ENCODE results near the gene SLC9A9. TPM values are rescaled to one million over a fixed set of nuclear protein-coding genes. Genes with fewer than 3 reads are reported as not detected.

The SLC9A9 gene
- polyA plus RNA-seq, 1 donor from 2014 or later, result 0.54 TPM

DNA sequence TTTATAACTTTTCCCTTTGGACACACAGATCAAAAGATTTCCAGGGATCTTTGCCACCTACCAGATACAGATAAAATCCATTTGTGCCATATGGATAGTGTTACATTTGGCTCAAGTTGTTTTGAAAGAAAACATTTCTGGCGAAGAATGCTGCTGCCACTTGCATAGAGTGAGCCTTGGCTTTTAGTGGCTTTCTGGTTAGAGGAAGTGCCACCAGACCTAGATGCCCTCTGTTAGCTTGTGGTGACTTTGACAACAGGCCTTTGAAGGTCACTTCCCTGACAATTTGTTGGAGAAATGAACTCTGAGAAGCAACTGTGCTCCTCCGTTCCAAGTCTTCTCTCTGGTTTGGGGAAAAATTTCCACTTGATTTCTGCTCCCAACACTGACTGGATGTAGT, 570.7 kb downstream of the SLC9A9 start:
- H3K4me3 ChIP-seq (ENCODE audit: low read length), result no peak overlapping the region
- H3K9me3 ChIP-seq (ENCODE audit: low read length), result no peaks in the 10 kb centered on the region
- no peak overlapping the region for H3K4me2 ChIP-seq (ENCODE audit: low read length)
- H3K27me3 ChIP-seq (ENCODE audit: insufficient read depth, low read depth, low read length), result no peaks in the 10 kb centered on the region
- H3K79me2 ChIP-seq (replicated peaks; ENCODE audit: insufficient read depth, low read length), result no peaks in the 10 kb centered on the region
- H3K9ac ChIP-seq (ENCODE audit: low read length), result no peak overlapping the region
- no peak overlapping the region for H3K27ac ChIP-seq (ENCODE audit: low read length)
- H3F3A ChIP-seq (ENCODE audit: insufficient read depth, low read length, poor library complexity, severe bottlenecking), result no peaks in the 10 kb centered on the region
- no peak overlapping the region for H2AFZ ChIP-seq (ENCODE audit: low read depth, low read length)
- H4K20me1 ChIP-seq (ENCODE audit: insufficient read depth), result no peaks in the 10 kb centered on the region
- H3K9me2 ChIP-seq (ENCODE audit: insufficient read depth, low read length), result no peaks in the 10 kb centered on the region
- TF ChIP-seq EZH2 (IDR thresholded peaks at IDR 0.05; ENCODE audit: borderline replicate concordance, insufficient read depth, low read length, poor library complexity, severe bottlenecking), result no peak
- TF ChIP-seq POLR2AphosphoS5 (IDR thresholded peaks at IDR 0.05), result no peak
- no peak for TF ChIP-seq MXI1 (conservative IDR thresholded peaks at IDR 0.05; ENCODE audit: poor library complexity, severe bottlenecking)
- no peak for TF ChIP-seq TAF1 (IDR thresholded peaks at IDR 0.05; ENCODE audit: low read depth)
- TF ChIP-seq RAD21 (conservative IDR thresholded peaks at IDR 0.05), result no peak
- TF ChIP-seq EP300 (conservative IDR thresholded peaks at IDR 0.05; ENCODE audit: poor library complexity, severe bottlenecking), result no peak
- TF ChIP-seq, protein P1, sequence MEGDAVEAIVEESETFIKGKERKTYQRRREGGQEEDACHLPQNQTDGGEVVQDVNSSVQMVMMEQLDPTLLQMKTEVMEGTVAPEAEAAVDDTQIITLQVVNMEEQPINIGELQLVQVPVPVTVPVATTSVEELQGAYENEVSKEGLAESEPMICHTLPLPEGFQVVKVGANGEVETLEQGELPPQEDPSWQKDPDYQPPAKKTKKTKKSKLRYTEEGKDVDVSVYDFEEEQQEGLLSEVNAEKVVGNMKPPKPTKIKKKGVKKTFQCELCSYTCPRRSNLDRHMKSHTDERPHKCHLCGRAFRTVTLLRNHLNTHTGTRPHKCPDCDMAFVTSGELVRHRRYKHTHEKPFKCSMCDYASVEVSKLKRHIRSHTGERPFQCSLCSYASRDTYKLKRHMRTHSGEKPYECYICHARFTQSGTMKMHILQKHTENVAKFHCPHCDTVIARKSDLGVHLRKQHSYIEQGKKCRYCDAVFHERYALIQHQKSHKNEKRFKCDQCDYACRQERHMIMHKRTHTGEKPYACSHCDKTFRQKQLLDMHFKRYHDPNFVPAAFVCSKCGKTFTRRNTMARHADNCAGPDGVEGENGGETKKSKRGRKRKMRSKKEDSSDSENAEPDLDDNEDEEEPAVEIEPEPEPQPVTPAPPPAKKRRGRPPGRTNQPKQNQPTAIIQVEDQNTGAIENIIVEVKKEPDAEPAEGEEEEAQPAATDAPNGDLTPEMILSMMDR (IDR thresholded peaks at IDR 0.05; ENCODE audit: poor library complexity, severe bottlenecking), result no peak
- TF ChIP-seq, protein P2, sequence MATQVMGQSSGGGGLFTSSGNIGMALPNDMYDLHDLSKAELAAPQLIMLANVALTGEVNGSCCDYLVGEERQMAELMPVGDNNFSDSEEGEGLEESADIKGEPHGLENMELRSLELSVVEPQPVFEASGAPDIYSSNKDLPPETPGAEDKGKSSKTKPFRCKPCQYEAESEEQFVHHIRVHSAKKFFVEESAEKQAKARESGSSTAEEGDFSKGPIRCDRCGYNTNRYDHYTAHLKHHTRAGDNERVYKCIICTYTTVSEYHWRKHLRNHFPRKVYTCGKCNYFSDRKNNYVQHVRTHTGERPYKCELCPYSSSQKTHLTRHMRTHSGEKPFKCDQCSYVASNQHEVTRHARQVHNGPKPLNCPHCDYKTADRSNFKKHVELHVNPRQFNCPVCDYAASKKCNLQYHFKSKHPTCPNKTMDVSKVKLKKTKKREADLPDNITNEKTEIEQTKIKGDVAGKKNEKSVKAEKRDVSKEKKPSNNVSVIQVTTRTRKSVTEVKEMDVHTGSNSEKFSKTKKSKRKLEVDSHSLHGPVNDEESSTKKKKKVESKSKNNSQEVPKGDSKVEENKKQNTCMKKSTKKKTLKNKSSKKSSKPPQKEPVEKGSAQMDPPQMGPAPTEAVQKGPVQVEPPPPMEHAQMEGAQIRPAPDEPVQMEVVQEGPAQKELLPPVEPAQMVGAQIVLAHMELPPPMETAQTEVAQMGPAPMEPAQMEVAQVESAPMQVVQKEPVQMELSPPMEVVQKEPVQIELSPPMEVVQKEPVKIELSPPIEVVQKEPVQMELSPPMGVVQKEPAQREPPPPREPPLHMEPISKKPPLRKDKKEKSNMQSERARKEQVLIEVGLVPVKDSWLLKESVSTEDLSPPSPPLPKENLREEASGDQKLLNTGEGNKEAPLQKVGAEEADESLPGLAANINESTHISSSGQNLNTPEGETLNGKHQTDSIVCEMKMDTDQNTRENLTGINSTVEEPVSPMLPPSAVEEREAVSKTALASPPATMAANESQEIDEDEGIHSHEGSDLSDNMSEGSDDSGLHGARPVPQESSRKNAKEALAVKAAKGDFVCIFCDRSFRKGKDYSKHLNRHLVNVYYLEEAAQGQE (IDR thresholded peaks at IDR 0.05; ENCODE audit: borderline replicate concordance), result no peak
- TF ChIP-seq SMC3 (conservative IDR thresholded peaks at IDR 0.05; ENCODE audit: poor library complexity), result no peak
- H3K36me3 ChIP-seq (ENCODE audit: insufficient read depth, low read length), result no peaks in the 10 kb centered on the region

DNA sequence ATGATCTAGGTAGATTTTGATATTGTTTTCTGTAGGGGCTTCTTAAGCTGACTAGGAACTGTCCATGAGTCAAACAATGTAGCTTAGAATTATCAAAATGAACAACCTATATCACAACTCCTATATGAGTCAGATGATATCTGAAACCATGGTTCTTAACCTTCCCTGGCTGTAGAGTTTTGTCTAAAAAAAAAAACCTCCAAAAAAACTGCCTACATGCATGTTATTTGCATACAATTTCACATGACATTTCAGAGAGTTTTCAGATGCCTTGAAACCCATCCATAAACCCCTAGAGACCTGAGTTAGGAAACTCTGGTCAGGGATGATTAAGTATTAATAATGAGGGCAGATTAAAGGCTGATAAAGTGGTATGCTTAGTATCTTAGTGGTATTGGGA, 571.7 kb downstream of the SLC9A9 start:
- TF ChIP-seq EP300 (conservative IDR thresholded peaks at IDR 0.05; ENCODE audit: poor library complexity, severe bottlenecking) (no peak), EZH2 (IDR thresholded peaks at IDR 0.05; ENCODE audit: borderline replicate concordance, insufficient read depth, low read length, poor library complexity, severe bottlenecking) (no peak), SMC3 (conservative IDR thresholded peaks at IDR 0.05; ENCODE audit: poor library complexity) (no peak), POLR2AphosphoS5 (IDR thresholded peaks at IDR 0.05) (no peak), MXI1 (conservative IDR thresholded peaks at IDR 0.05; ENCODE audit: poor library complexity, severe bottlenecking) (no peak)
- TF ChIP-seq, protein P1 (IDR thresholded peaks at IDR 0.05; ENCODE audit: poor library complexity, severe bottlenecking), result no peak
- TF ChIP-seq, protein P2 (IDR thresholded peaks at IDR 0.05; ENCODE audit: borderline replicate concordance), result no peak
- Histone ChIP-seq H2AFZ (ENCODE audit: low read depth, low read length) (no peak overlapping the region), H3K9ac (ENCODE audit: low read length) (no peak overlapping the region), H3F3A (ENCODE audit: insufficient read depth, low read length, poor library complexity, severe bottlenecking) (no peaks in the 10 kb centered on the region), H3K27me3 (ENCODE audit: insufficient read depth, low read depth, low read length) (no peaks in the 10 kb centered on the region), H3K9me3 (ENCODE audit: low read length) (no peaks in the 10 kb centered on the region), H3K27ac (ENCODE audit: low read length) (no peak overlapping the region), H3K4me2 (ENCODE audit: low read length) (no peak overlapping the region), H3K4me3 (ENCODE audit: low read length) (no peak overlapping the region), H3K36me3 (ENCODE audit: insufficient read depth, low read length) (no peaks in the 10 kb centered on the region), H3K79me2 (replicated peaks; ENCODE audit: insufficient read depth, low read length) (no peaks in the 10 kb centered on the region), H3K9me2 (ENCODE audit: insufficient read depth, low read length) (no peaks in the 10 kb centered on the region), H4K20me1 (ENCODE audit: insufficient read depth) (no peaks in the 10 kb centered on the region)
